Karpas-422 (cell line): Measurements from ENCODE around the gene XRCC3. TPM values are rescaled to one million over a fixed set of nuclear protein-coding genes. Genes with fewer than 3 reads are reported as not detected.

ENCODE experiments used
- DNase-seq: peaks from one replicate; pipeline ENCODE4 v3.0.0-alpha.2; 2015
- H2AFZ ChIP-seq: fragments of 200-600 bp; sonication (generic); 2 replicates; pipeline ENCODE4 v1.6.1; 2014; ENCODE audit warnings: antibody characterized with exemption, low read length, mixed read lengths
- H3K27ac ChIP-seq: fragments of 200-600 bp; sonication (generic); 2 replicates; pipeline ENCODE4 v1.5.1; 2014; ENCODE audit warnings: mild to moderate bottlenecking, low read length, moderate library complexity
- H3K27me3 ChIP-seq: fragments of 200-600 bp; sonication (generic); 2 replicates; pipeline ENCODE4 v1.6.1; 2014; ENCODE audit warnings: low read length, mixed read lengths
- H3K36me3 ChIP-seq: fragments of 200-600 bp; sonication (generic); 2 replicates; pipeline ENCODE4 v1.6.1; 2014; ENCODE audit warnings: low read length, mixed read lengths; ENCODE audit not compliant: insufficient read depth
- H3K4me1 ChIP-seq: fragments of 200-600 bp; sonication (generic); 2 replicates; pipeline ENCODE4 v1.6.1; 2014; ENCODE audit warnings: mild to moderate bottlenecking, low read length, mixed read lengths
- H3K4me2 ChIP-seq: fragments of 200-600 bp; sonication (generic); 2 replicates; pipeline ENCODE4 v1.6.1; 2014; ENCODE audit warnings: low read length, low read depth, mild to moderate bottlenecking; ENCODE audit not compliant: poor library complexity, severe bottlenecking
- H3K4me3 ChIP-seq: fragments of 200-600 bp; sonication (generic); 2 replicates; pipeline ENCODE4 v1.5.1; 2014; ENCODE audit warnings: mild to moderate bottlenecking, antibody characterized with exemption, low read length, mixed read lengths
- H3K79me2 ChIP-seq: fragments of 200-600 bp; sonication (generic); 2 replicates; pipeline ENCODE4 v1.6.1; 2014; ENCODE audit warnings: mild to moderate bottlenecking, low read length, mixed read lengths
- H3K9ac ChIP-seq: fragments of 200-600 bp; sonication (generic); 2 replicates; pipeline ENCODE4 v1.6.0; 2014; ENCODE audit warnings: low read length
- H3K9me2 ChIP-seq: fragments of 200-600 bp; sonication (generic), shearing (Covaris generic); replicated peaks from 2 replicates; pipeline ENCODE4 v1.6.0; 2014; ENCODE audit warnings: mild to moderate bottlenecking, low read length, moderate library complexity; ENCODE audit not compliant: insufficient read depth
- H3K9me3 ChIP-seq: fragments of 300-700, 200-600 bp; sonication (generic); 2 replicates; pipeline ENCODE4 v1.6.1; 2014; ENCODE audit warnings: low read length, mixed read lengths
- H4K20me1 ChIP-seq: fragments of 200-600 bp; sonication (generic); 2 replicates; pipeline ENCODE4 v1.6.1; 2014; ENCODE audit warnings: mild to moderate bottlenecking, antibody characterized with exemption, low read length, low read depth; ENCODE audit not compliant: insufficient read depth
- total RNA-seq: library from RNA; depleted of rRNA; stranded (reverse); fragments of >200 nt; shearing (Covaris generic); gene quantifications from 2 replicates; pipeline ENCODE4 v1.2.3, GENCODE V29; 2014; ENCODE audit warnings: low replicate concordance

Gene XRCC3
- total RNA-seq, 1 experiment from 2014 or later: 36.7 TPM

DNA sequence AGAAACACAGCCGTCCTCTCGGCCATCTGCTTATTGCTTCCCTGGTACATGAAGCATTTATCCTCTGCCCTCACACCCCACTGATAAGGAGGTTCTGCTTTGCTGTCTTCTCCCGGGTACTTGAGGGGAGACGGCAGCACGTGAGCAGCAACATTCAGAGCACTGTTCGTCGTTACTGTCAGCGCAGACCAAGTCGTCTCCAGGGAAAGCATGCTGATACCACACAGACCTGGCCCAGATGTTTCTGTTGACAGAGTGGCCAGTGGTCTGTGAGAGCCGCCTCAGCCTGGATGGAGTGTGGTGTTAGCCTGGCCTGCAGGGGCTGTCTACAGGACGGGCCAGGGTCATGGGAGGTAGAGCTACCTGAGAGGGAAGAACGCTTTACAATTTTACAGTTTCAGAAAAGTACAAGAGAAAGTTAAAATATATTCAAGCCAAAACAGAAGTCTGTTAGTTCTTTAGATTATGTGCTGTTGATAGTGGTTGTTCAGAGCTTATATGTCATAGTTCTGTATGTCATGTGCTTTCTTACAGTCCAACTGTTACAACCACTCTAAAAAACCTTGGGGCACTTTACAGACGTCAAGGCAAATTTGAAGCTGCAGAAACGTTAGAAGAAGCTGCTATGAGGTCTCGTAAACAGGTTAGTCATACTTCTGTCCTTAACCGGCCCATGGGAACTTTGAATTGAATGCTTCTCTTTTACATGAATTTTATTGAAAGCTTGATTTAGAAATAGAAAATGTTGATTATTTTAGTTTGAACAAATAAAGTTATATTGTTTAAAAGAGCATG is 38.2 kb downstream of the XRCC3 start:
- Histone ChIP-seq H3K27me3 (no peaks in the 10 kb centered on the region), H3K4me3 (no peak overlapping the region), H3K9ac (no peak overlapping the region), H3K9me2 (no peaks in the 10 kb centered on the region), H3K27ac (no peak overlapping the region), H3K4me2 (no peak overlapping the region), H3K36me3 (peaks cover 53% of the 10 kb centered on the region), H3K9me3 (no peaks in the 10 kb centered on the region), H3K79me2 (peaks cover 22% of the 10 kb centered on the region), H4K20me1 (no peaks in the 10 kb centered on the region), H2AFZ (no peak overlapping the region), H3K4me1 (peaks cover 16% of the 10 kb centered on the region)
- DNase-seq: no peak

DNA sequence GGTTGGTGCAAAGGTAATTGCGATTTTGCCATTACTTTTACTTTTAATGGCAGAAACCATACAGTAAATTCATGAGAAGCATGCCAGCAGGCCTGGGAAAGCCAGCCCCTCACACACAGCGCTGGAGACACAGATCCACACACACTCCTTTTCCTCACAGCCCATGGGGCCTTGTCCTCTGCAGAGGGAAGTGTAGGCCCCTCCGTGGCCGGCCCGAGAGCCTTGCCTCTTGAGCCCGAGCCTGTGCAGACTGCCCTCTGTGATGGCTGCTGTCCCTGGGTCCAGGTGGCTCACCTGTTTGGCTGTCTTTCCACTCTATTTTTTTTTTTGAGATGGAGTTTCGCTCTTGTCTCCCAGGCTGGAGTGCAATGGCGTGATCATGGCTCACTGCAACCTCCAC is 39.3 kb downstream of the XRCC3 start:
- H3K9ac ChIP-seq: no peak overlapping the region
- H3K9me2 ChIP-seq: no peaks in the 10 kb centered on the region
- DNase-seq: no peak
- H3K9me3 ChIP-seq: no peaks in the 10 kb centered on the region
- H3K4me2 ChIP-seq: no peak overlapping the region
- peaks cover 14% of the 10 kb centered on the region for H3K79me2 ChIP-seq
- H3K4me3 ChIP-seq: no peak overlapping the region
- H3K36me3 ChIP-seq: peaks cover 62% of the 10 kb centered on the region
- H2AFZ ChIP-seq: no peak overlapping the region
- H4K20me1 ChIP-seq: no peaks in the 10 kb centered on the region
- H3K4me1 ChIP-seq: peaks cover 16% of the 10 kb centered on the region
- H3K27me3 ChIP-seq: no peaks in the 10 kb centered on the region
- H3K27ac ChIP-seq: no peak overlapping the region

DNA sequence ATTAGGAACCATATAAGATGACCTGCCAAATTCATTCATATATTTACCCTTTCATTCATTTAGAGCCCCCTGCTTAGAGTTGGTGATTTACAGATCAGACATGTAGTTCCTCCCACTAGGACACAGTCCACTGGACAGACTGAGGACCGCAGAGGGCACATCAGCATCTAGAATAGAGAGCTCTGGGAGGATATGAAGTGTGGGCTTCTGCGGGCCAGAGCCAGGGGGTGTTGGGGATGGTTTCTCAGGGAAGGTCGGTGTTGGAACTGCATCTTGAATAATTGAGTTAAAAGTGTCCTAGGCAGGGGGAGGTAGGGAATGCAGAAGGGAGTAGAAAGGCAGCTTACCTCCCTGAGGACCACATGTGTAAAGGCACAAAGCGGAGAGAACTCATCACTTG is 43.3 kb downstream of the XRCC3 start:
- Histone ChIP-seq H3K9ac (no peak overlapping the region), H3K27me3 (no peaks in the 10 kb centered on the region), H3K79me2 (peaks cover 10% of the 10 kb centered on the region), H3K4me2 (no peak overlapping the region), H3K27ac (no peak overlapping the region), H3K4me3 (no peak overlapping the region), H3K36me3 (peaks cover 55% of the 10 kb centered on the region), H3K9me3 (no peaks in the 10 kb centered on the region), H3K9me2 (no peaks in the 10 kb centered on the region), H3K4me1 (no peaks in the 10 kb centered on the region), H4K20me1 (peaks cover 8% of the 10 kb centered on the region; the same call in 1 of the 2 replicates), H2AFZ (no peak overlapping the region)
- DNase-seq: no peak

DNA sequence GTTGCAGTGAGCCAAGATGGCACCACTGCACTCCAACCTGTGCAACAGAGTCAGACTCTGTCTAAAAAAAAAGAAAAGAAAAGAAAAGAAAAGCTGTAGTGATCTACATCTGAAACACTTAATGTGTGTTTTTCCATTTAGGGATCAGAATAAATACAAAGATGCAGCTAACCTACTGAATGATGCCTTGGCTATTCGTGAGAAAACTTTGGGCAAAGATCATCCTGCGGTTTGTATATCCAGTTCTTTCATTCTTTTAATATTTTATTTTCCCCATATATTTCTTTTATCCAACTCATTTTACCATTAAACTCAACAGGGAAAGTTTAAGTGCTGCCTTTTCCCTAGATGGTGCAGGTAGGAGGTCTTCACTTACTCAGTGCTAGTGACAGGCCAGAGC is 45.9 kb downstream of the XRCC3 start:
- Histone ChIP-seq H3K9me3 (no peaks in the 10 kb centered on the region), H3K4me2 (no peak overlapping the region), H3K4me3 (no peak overlapping the region), H3K4me1 (no peaks in the 10 kb centered on the region), H3K9ac (no peak overlapping the region), H3K27ac (no peak overlapping the region), H2AFZ (no peak overlapping the region), H3K9me2 (no peaks in the 10 kb centered on the region), H3K27me3 (no peaks in the 10 kb centered on the region), H4K20me1 (peaks cover 11% of the 10 kb centered on the region; the same call in 1 of the 2 replicates), H3K36me3 (peaks cover 41% of the 10 kb centered on the region; the same call in 1 of the 2 replicates), H3K79me2 (peaks cover 25% of the 10 kb centered on the region)
- DNase-seq: no peak

DNA sequence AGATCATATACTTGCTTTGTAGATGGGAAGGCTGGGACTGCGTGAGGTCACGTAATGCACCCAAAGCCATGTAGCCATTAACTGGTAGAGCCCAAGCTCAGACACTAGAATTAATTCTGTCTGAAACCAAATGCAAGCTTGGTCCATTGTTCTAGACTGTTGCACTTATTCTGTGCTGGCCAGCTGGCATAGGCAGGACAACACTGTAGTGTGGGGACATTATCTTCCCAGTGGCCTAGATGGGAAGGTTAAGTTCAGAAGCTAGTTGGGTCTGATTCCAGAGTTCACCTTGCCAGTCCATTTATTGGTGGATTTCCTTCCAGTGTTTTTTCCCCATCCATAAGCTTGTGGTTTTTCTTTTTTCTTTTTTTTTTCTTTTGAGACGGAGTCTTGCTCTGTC is 47.1 kb downstream of the XRCC3 start:
- no peak overlapping the region for H3K27ac ChIP-seq
- H3K36me3 ChIP-seq: peaks cover 33% of the 10 kb centered on the region; the same call in 1 of the 2 replicates
- DNase-seq: no peak
- peaks cover 37% of the 10 kb centered on the region for H3K79me2 ChIP-seq
- peaks cover 11% of the 10 kb centered on the region; the same call in 1 of the 2 replicates for H4K20me1 ChIP-seq
- no peaks in the 10 kb centered on the region for H3K9me3 ChIP-seq
- no peak overlapping the region for H3K4me3 ChIP-seq
- H2AFZ ChIP-seq: no peak overlapping the region
- H3K9ac ChIP-seq: no peak overlapping the region
- H3K4me2 ChIP-seq: no peak overlapping the region
- peaks cover 9% of the 10 kb centered on the region for H3K4me1 ChIP-seq
- H3K9me2 ChIP-seq: no peaks in the 10 kb centered on the region
- H3K27me3 ChIP-seq: no peaks in the 10 kb centered on the region

DNA sequence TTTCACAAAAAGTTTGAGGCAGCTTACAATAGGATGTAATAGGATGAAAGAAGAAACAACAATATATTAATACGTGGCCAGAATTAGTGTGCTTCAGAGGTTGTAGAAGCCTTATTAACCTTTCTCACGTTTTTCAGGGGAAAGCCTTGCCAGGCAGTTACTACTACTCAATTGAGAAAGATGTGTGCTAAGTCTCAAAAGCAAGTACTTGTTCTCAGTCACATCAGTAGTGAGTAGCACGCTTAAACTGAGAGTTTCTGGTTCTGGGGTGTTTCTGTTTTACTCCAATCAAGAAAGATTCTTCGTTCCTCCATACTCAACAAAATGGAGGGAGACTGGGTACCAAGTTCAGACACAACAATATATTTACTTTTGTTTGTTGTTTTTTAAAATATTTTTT is 47.6 kb downstream of the XRCC3 start:
- H3K36me3 ChIP-seq: peaks cover 29% of the 10 kb centered on the region; the same call in 1 of the 2 replicates
- H3K27ac ChIP-seq: no peak overlapping the region
- no peaks in the 10 kb centered on the region for H3K9me2 ChIP-seq
- H3K9ac ChIP-seq: no peak overlapping the region
- H3K4me2 ChIP-seq: no peak overlapping the region
- H4K20me1 ChIP-seq: peaks cover 11% of the 10 kb centered on the region; the same call in 1 of the 2 replicates
- no peak overlapping the region for H3K4me3 ChIP-seq
- H3K4me1 ChIP-seq: peaks cover 9% of the 10 kb centered on the region
- DNase-seq: no peak
- no peak overlapping the region for H2AFZ ChIP-seq
- H3K79me2 ChIP-seq: peaks cover 37% of the 10 kb centered on the region
- H3K9me3 ChIP-seq: no peaks in the 10 kb centered on the region
- no peaks in the 10 kb centered on the region for H3K27me3 ChIP-seq

DNA sequence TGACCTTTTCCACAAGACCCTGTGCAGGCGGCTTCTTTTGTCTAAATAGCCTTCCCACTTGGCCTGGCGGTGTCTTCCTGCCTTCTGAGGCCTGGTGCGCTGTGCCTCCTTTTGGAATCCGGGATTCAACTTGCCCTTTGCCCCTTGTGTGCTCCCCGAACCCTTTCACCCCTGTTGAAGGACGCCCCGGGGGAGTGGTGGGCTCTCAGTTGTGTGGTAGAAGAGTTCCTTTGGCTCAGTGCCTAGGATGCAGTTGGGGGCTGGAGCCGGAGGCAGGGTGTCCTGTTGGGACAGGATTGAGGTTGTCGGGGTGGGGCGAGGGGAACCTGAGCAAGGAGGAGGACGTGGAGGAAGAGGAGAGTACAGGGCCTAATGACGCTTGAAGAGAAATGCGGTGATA is 51.7 kb downstream of the XRCC3 start:
- H3K4me3 ChIP-seq: no peak overlapping the region
- H3K9ac ChIP-seq: no peak overlapping the region
- no peak overlapping the region for H3K4me2 ChIP-seq
- H3K79me2 ChIP-seq: peaks cover 63% of the 10 kb centered on the region
- no peaks in the 10 kb centered on the region for H3K27me3 ChIP-seq
- H3K4me1 ChIP-seq: peaks cover 9% of the 10 kb centered on the region
- H2AFZ ChIP-seq: no peak overlapping the region
- peaks cover 11% of the 10 kb centered on the region for H4K20me1 ChIP-seq
- H3K36me3 ChIP-seq: peaks cover 18% of the 10 kb centered on the region
- H3K27ac ChIP-seq: no peak overlapping the region
- H3K9me3 ChIP-seq: no peaks in the 10 kb centered on the region
- H3K9me2 ChIP-seq: no peaks in the 10 kb centered on the region
- no peak for DNase-seq

DNA sequence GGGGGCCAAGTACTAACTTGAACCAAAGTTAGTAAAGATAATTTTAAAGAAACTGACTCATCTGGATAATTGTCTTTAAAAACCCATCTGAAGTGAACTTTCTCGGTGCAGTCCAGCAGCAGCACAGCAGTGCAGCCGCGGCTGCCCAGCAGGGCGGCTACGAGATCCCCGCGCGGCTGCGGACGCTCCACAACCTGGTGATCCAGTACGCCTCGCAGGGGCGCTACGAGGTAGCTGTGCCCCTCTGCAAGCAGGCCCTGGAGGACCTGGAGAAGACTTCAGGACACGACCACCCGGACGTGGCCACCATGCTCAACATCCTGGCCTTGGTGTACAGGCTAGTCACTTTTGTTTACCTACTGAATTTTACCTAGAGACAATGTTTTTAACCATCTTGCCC is 52.7 kb downstream of the XRCC3 start:
- no peaks in the 10 kb centered on the region for H3K9me3 ChIP-seq
- H3K4me2 ChIP-seq: no peak overlapping the region
- no peak overlapping the region for H2AFZ ChIP-seq
- H4K20me1 ChIP-seq: peaks cover 6% of the 10 kb centered on the region; the same call in 1 of the 2 replicates
- no peak overlapping the region for H3K9ac ChIP-seq
- no peaks in the 10 kb centered on the region for H3K9me2 ChIP-seq
- no peak overlapping the region for H3K4me3 ChIP-seq
- H3K27ac ChIP-seq: no peak overlapping the region
- peaks cover 61% of the 10 kb centered on the region for H3K79me2 ChIP-seq
- peaks cover 9% of the 10 kb centered on the region for H3K4me1 ChIP-seq
- DNase-seq: no peak
- no peaks in the 10 kb centered on the region for H3K27me3 ChIP-seq
- H3K36me3 ChIP-seq: peaks cover 16% of the 10 kb centered on the region
